H9 (cell line): Measurements from ENCODE around the gene PDIA4. TPM values are rescaled to one million over a fixed set of nuclear protein-coding genes. Genes with fewer than 3 reads are reported as not detected.

Experiments
- DNase-seq: peaks from one replicate; pipeline ENCODE4 v3.0.0-alpha.2; 2017
- H2AFZ ChIP-seq: one replicate; pipeline ENCODE4 v1.6.1; 2013; ENCODE audit warnings: mild to moderate bottlenecking, low read length, control low read depth, moderate library complexity
- H2AK5ac ChIP-seq: 2 replicates; pipeline ENCODE4 v1.6.1; 2013; ENCODE audit warnings: low read length, control low read depth, mixed read lengths; ENCODE audit not compliant: insufficient read length
- H2BK120ac ChIP-seq: one replicate; pipeline ENCODE4 v1.6.1; 2013; ENCODE audit warnings: low read depth, mild to moderate bottlenecking, low read length, control low read depth, inconsistent platforms; ENCODE audit not compliant: poor library complexity, severe bottlenecking
- H2BK12ac ChIP-seq: 2 replicates; pipeline ENCODE4 v1.6.1; 2013; ENCODE audit warnings: low read length, control low read depth, mixed read lengths, low read depth; ENCODE audit not compliant: insufficient read length
- H2BK15ac ChIP-seq: 2 replicates; pipeline ENCODE4 v1.6.1; 2013; ENCODE audit warnings: low read depth, low read length, control low read depth
- H2BK20ac ChIP-seq: one replicate; pipeline ENCODE4 v1.6.1; 2013; ENCODE audit warnings: low read depth, mild to moderate bottlenecking, low read length, control low read depth, inconsistent platforms; ENCODE audit not compliant: poor library complexity, severe bottlenecking
- H2BK5ac ChIP-seq: 2 replicates; pipeline ENCODE4 v1.6.1; 2013; ENCODE audit warnings: low read length, control low read depth, mixed read lengths; ENCODE audit not compliant: insufficient read length
- H3K14ac ChIP-seq: 2 replicates; pipeline ENCODE4 v1.6.1; 2013; ENCODE audit warnings: low read length, control low read depth; ENCODE audit not compliant: insufficient read depth
- H3K18ac ChIP-seq: 2 replicates; pipeline ENCODE4 v1.6.1; 2013; ENCODE audit warnings: low read depth, mild to moderate bottlenecking, mixed read lengths, low read length, control low read depth; ENCODE audit not compliant: insufficient read length
- H3K23ac ChIP-seq: 2 replicates; pipeline ENCODE4 v1.6.1; 2013; ENCODE audit warnings: low read length, control low read depth, mixed read lengths, low read depth; ENCODE audit not compliant: insufficient read length
- H3K23me2 ChIP-seq: 2 replicates; pipeline ENCODE4 v1.6.1; 2013; ENCODE audit warnings: low read depth, mild to moderate bottlenecking, mixed read lengths, low read length, control low read depth; ENCODE audit not compliant: insufficient read length, poor library complexity, severe bottlenecking
- H3K27ac ChIP-seq: 2 replicates; pipeline ENCODE4 v1.5.1; 2013; ENCODE audit warnings: low read length, control low read depth, mixed read lengths, low read depth; ENCODE audit not compliant: insufficient read length
- H3K27me3 ChIP-seq: 2 replicates; pipeline ENCODE4 v1.6.1; 2013; ENCODE audit warnings: low read length, control low read depth, inconsistent platforms; ENCODE audit not compliant: insufficient read depth
- H3K4ac ChIP-seq: 2 replicates; pipeline ENCODE4 v1.6.1; 2013; ENCODE audit warnings: low read depth, mild to moderate bottlenecking, control low read depth, inconsistent platforms, low read length, moderate library complexity
- H3K4me1 ChIP-seq: 2 replicates; pipeline ENCODE4 v1.6.1; 2013; ENCODE audit warnings: low read length, control low read depth, inconsistent platforms; ENCODE audit not compliant: insufficient read depth
- H3K4me2 ChIP-seq: 2 replicates; pipeline ENCODE4 v1.6.1; 2013; ENCODE audit warnings: low read length, control low read depth, mixed read lengths; ENCODE audit not compliant: insufficient read length, insufficient read depth
- H3K56ac ChIP-seq: 2 replicates; pipeline ENCODE4 v1.6.1; 2013; ENCODE audit warnings: low read depth, mild to moderate bottlenecking, mixed read lengths, low read length, control low read depth; ENCODE audit not compliant: insufficient read length
- H3K79me1 ChIP-seq: 2 replicates; pipeline ENCODE4 v1.6.1; 2013; ENCODE audit warnings: low read depth, mild to moderate bottlenecking, moderate library complexity, low read length, control low read depth, inconsistent platforms; ENCODE audit not compliant: insufficient read depth, poor library complexity, severe bottlenecking
- H3K79me2 ChIP-seq: 2 replicates; pipeline ENCODE4 v1.6.1; 2013; ENCODE audit warnings: low read length, control low read depth, inconsistent platforms; ENCODE audit not compliant: insufficient read depth
- H3K9ac ChIP-seq: 2 replicates; pipeline ENCODE4 v1.6.1; 2013; ENCODE audit warnings: low read length, control low read depth, mixed read lengths; ENCODE audit not compliant: insufficient read length; ENCODE audit errors: extremely low read depth
- H3K9me3 ChIP-seq: one replicate; pipeline ENCODE4 v1.6.1; 2013; ENCODE audit warnings: low read depth, low read length, inconsistent platforms; ENCODE audit not compliant: control insufficient read depth
- H3T11ph ChIP-seq: one replicate; pipeline ENCODE4 v1.6.1; 2013; ENCODE audit warnings: mild to moderate bottlenecking, low read length, control low read depth, inconsistent platforms
- H4K20me1 ChIP-seq: one replicate; pipeline ENCODE4 v1.6.1; 2013; ENCODE audit not compliant: control insufficient read depth, insufficient read length, insufficient read depth
- H4K5ac ChIP-seq: 2 replicates; pipeline ENCODE4 v1.6.1; 2013; ENCODE audit warnings: low read depth, mild to moderate bottlenecking, mixed read lengths, low read length, control low read depth; ENCODE audit not compliant: insufficient read length
- H4K8ac ChIP-seq: replicated peaks from 2 replicates; pipeline ENCODE4 v1.6.1; 2013; ENCODE audit warnings: low read length, control low read depth, mixed read lengths, low read depth; ENCODE audit not compliant: insufficient read length
- H4K91ac ChIP-seq: 2 replicates; pipeline ENCODE4 v1.6.1; 2013; ENCODE audit warnings: low read depth, mild to moderate bottlenecking, moderate library complexity, mixed read lengths, low read length, control low read depth; ENCODE audit not compliant: insufficient read length
- H3K27ac Mint-ChIP-seq, 3 experiments: 2 replicates in 2 of 3; 3 replicates in 1 of 3; pipeline ENCODE4 v1.8.0; 2020 to 2021; ENCODE audit warnings: mixed read lengths in 3 of 3, mild to moderate bottlenecking in 1 of 3, moderate library complexity in 1 of 3
- H3K27me3 Mint-ChIP-seq: 2 replicates; pipeline ENCODE4 v1.8.0; 2021; ENCODE audit warnings: low read depth, mild to moderate bottlenecking, moderate library complexity, mixed read lengths
- H3K36me3 Mint-ChIP-seq, 3 experiments: 2 replicates in 2 of 3; 3 replicates in 1 of 3; pipeline ENCODE4 v1.8.0; 2020 to 2021; ENCODE audit warnings: low read depth in 3 of 3, mixed read lengths in 3 of 3; ENCODE audit not compliant: insufficient read depth in 1 of 3
- H3K4me1 Mint-ChIP-seq, 2 experiments: 2 replicates each; pipeline ENCODE4 v1.8.0; 2020; ENCODE audit warnings: mixed read lengths in 2 of 2
- H3K4me3 Mint-ChIP-seq, 2 experiments: 2 replicates in 1 of 2; 3 replicates in 1 of 2; pipeline ENCODE4 v1.8.0; 2020 to 2021; ENCODE audit warnings: mild to moderate bottlenecking in 2 of 2, mixed read lengths in 2 of 2, moderate library complexity in 1 of 2
- H3K9me3 Mint-ChIP-seq, 2 experiments: 2 replicates in 1 of 2; 3 replicates in 1 of 2; pipeline ENCODE4 v1.8.0; 2020; ENCODE audit warnings: mild to moderate bottlenecking in 2 of 2, mixed read lengths in 2 of 2, moderate library complexity in 1 of 2
- CTCF ChIP-seq: fragments of 200-600 bp; sonication (generic); conservative IDR thresholded peaks from 3 replicates; pipeline ENCODE4 v1.8.0; 2021; ENCODE audit warnings: antibody characterized with exemption, mild to moderate bottlenecking
- WGBS: extraction: QIAGEN DNeasy Blood & Tissue Kit; methylation state at CpG from one replicate; pipeline ENCODE4 v1.1.7; 2013; ENCODE audit warnings: missing lambda C conversion rate, low lambda C conversion rate, mixed read lengths; ENCODE audit not compliant: insufficient read length; ENCODE audit errors: extremely low coverage; 5-methylcytosine and 5-hydroxymethylcytosine counted together
- total RNA-seq: library from RNA; stranded (reverse); gene quantifications from 2 replicates; pipeline ENCODE4 v1.2.1, GENCODE V29; 2021

The PDIA4 gene
- total RNA-seq, 1 experiment from 2014 or later, result 217 TPM

- no peaks in the 10 kb centered on the region for H3K23me2 ChIP-seq
- no peak overlapping the region for H4K5ac ChIP-seq
- no peak overlapping the region for H3K18ac ChIP-seq
- no peak overlapping the region for H3K4me2 ChIP-seq
- no peak overlapping the region for H3K9ac ChIP-seq
- H3K27me3 ChIP-seq, result no peaks in the 10 kb centered on the region
- H3K4ac ChIP-seq, result no peak overlapping the region
- no peaks in the 10 kb centered on the region for H3K79me2 ChIP-seq
- H2BK20ac ChIP-seq, result no peak overlapping the region
- H4K91ac ChIP-seq, result no peak overlapping the region
- WGBS, result no CpG with 5 or more reads among the region's 10 CpGs
- H3T11ph ChIP-seq, result no peak overlapping the region
- H3K27me3 Mint-ChIP-seq, result no peaks in the 10 kb centered on the region
- no peak overlapping the region for H2BK12ac ChIP-seq
- no peak overlapping the region for H3K23ac ChIP-seq
- H3K27ac ChIP-seq, result no peak overlapping the region
- H3K9me3 ChIP-seq, result no peaks in the 10 kb centered on the region
- H3K4me1 Mint-ChIP-seq, result 0 out of 4 replicates have a peak, but pooled peaks cover 0 to 4% of the 10 kb centered on the region in 2 experiments
- H3K14ac ChIP-seq, result no peak overlapping the region
- no peak overlapping the region for H2AK5ac ChIP-seq
- H3K36me3 Mint-ChIP-seq, result no peaks in the 10 kb centered on the region; a peak in 1 of 7 replicates
- H3K4me1 ChIP-seq, result no peaks in the 10 kb centered on the region
- no peaks in the 10 kb centered on the region; a peak in 1 of 5 replicates for H3K9me3 Mint-ChIP-seq
- no peak overlapping the region for H2BK15ac ChIP-seq
- TF ChIP-seq CTCF, result no peak
- H3K79me1 ChIP-seq, result no peaks in the 10 kb centered on the region
- no peak overlapping the region for H3K56ac ChIP-seq
- DNase-seq, result no peak
- H2BK5ac ChIP-seq, result no peak overlapping the region
- no peak overlapping the region for H3K27ac Mint-ChIP-seq
- no peak overlapping the region for H3K4me3 Mint-ChIP-seq
- H4K8ac ChIP-seq, result no peak overlapping the region
- no peak overlapping the region for H2AFZ ChIP-seq
- no peak overlapping the region for H2BK120ac ChIP-seq
- no peaks in the 10 kb centered on the region for H4K20me1 ChIP-seq
These were observed 73.5 kb downstream of the PDIA4 start for GRCh38 chr7:148954766-148955165.
